H9 (cell line): ENCODE measurements around the gene GLYR1. TPM values are rescaled to one million over a fixed set of nuclear protein-coding genes. Genes with fewer than 3 reads are reported as not detected.

ENCODE experiments used
- DNase-seq: peaks from one replicate; pipeline ENCODE4 v3.0.0-alpha.2; 2017
- H2AFZ ChIP-seq: one replicate; pipeline ENCODE4 v1.6.1; 2013; ENCODE audit warnings: mild to moderate bottlenecking, low read length, control low read depth, moderate library complexity
- H2AK5ac ChIP-seq: 2 replicates; pipeline ENCODE4 v1.6.1; 2013; ENCODE audit warnings: low read length, control low read depth, mixed read lengths; ENCODE audit not compliant: insufficient read length
- H2BK120ac ChIP-seq: one replicate; pipeline ENCODE4 v1.6.1; 2013; ENCODE audit warnings: low read depth, mild to moderate bottlenecking, low read length, control low read depth, inconsistent platforms; ENCODE audit not compliant: poor library complexity, severe bottlenecking
- H2BK12ac ChIP-seq: 2 replicates; pipeline ENCODE4 v1.6.1; 2013; ENCODE audit warnings: low read length, control low read depth, mixed read lengths, low read depth; ENCODE audit not compliant: insufficient read length
- H2BK15ac ChIP-seq: 2 replicates; pipeline ENCODE4 v1.6.1; 2013; ENCODE audit warnings: low read depth, low read length, control low read depth
- H2BK20ac ChIP-seq: one replicate; pipeline ENCODE4 v1.6.1; 2013; ENCODE audit warnings: low read depth, mild to moderate bottlenecking, low read length, control low read depth, inconsistent platforms; ENCODE audit not compliant: poor library complexity, severe bottlenecking
- H2BK5ac ChIP-seq: 2 replicates; pipeline ENCODE4 v1.6.1; 2013; ENCODE audit warnings: low read length, control low read depth, mixed read lengths; ENCODE audit not compliant: insufficient read length
- H3K14ac ChIP-seq: 2 replicates; pipeline ENCODE4 v1.6.1; 2013; ENCODE audit warnings: low read length, control low read depth; ENCODE audit not compliant: insufficient read depth
- H3K18ac ChIP-seq: 2 replicates; pipeline ENCODE4 v1.6.1; 2013; ENCODE audit warnings: low read depth, mild to moderate bottlenecking, mixed read lengths, low read length, control low read depth; ENCODE audit not compliant: insufficient read length
- H3K23ac ChIP-seq: 2 replicates; pipeline ENCODE4 v1.6.1; 2013; ENCODE audit warnings: low read length, control low read depth, mixed read lengths, low read depth; ENCODE audit not compliant: insufficient read length
- H3K23me2 ChIP-seq: 2 replicates; pipeline ENCODE4 v1.6.1; 2013; ENCODE audit warnings: low read depth, mild to moderate bottlenecking, mixed read lengths, low read length, control low read depth; ENCODE audit not compliant: insufficient read length, poor library complexity, severe bottlenecking
- H3K27ac ChIP-seq: 2 replicates; pipeline ENCODE4 v1.5.1; 2013; ENCODE audit warnings: low read length, control low read depth, mixed read lengths, low read depth; ENCODE audit not compliant: insufficient read length
- H3K27me3 ChIP-seq: 2 replicates; pipeline ENCODE4 v1.6.1; 2013; ENCODE audit warnings: low read length, control low read depth, inconsistent platforms; ENCODE audit not compliant: insufficient read depth
- H3K4ac ChIP-seq: 2 replicates; pipeline ENCODE4 v1.6.1; 2013; ENCODE audit warnings: low read depth, mild to moderate bottlenecking, control low read depth, inconsistent platforms, low read length, moderate library complexity
- H3K4me1 ChIP-seq: 2 replicates; pipeline ENCODE4 v1.6.1; 2013; ENCODE audit warnings: low read length, control low read depth, inconsistent platforms; ENCODE audit not compliant: insufficient read depth
- H3K4me2 ChIP-seq: 2 replicates; pipeline ENCODE4 v1.6.1; 2013; ENCODE audit warnings: low read length, control low read depth, mixed read lengths; ENCODE audit not compliant: insufficient read length, insufficient read depth
- H3K56ac ChIP-seq: 2 replicates; pipeline ENCODE4 v1.6.1; 2013; ENCODE audit warnings: low read depth, mild to moderate bottlenecking, mixed read lengths, low read length, control low read depth; ENCODE audit not compliant: insufficient read length
- H3K79me1 ChIP-seq: 2 replicates; pipeline ENCODE4 v1.6.1; 2013; ENCODE audit warnings: low read depth, mild to moderate bottlenecking, moderate library complexity, low read length, control low read depth, inconsistent platforms; ENCODE audit not compliant: insufficient read depth, poor library complexity, severe bottlenecking
- H3K79me2 ChIP-seq: 2 replicates; pipeline ENCODE4 v1.6.1; 2013; ENCODE audit warnings: low read length, control low read depth, inconsistent platforms; ENCODE audit not compliant: insufficient read depth
- H3K9ac ChIP-seq: 2 replicates; pipeline ENCODE4 v1.6.1; 2013; ENCODE audit warnings: low read length, control low read depth, mixed read lengths; ENCODE audit not compliant: insufficient read length; ENCODE audit errors: extremely low read depth
- H3K9me3 ChIP-seq: one replicate; pipeline ENCODE4 v1.6.1; 2013; ENCODE audit warnings: low read depth, low read length, inconsistent platforms; ENCODE audit not compliant: control insufficient read depth
- H3T11ph ChIP-seq: one replicate; pipeline ENCODE4 v1.6.1; 2013; ENCODE audit warnings: mild to moderate bottlenecking, low read length, control low read depth, inconsistent platforms
- H4K20me1 ChIP-seq: one replicate; pipeline ENCODE4 v1.6.1; 2013; ENCODE audit not compliant: control insufficient read depth, insufficient read length, insufficient read depth
- H4K5ac ChIP-seq: 2 replicates; pipeline ENCODE4 v1.6.1; 2013; ENCODE audit warnings: low read depth, mild to moderate bottlenecking, mixed read lengths, low read length, control low read depth; ENCODE audit not compliant: insufficient read length
- H4K8ac ChIP-seq: replicated peaks from 2 replicates; pipeline ENCODE4 v1.6.1; 2013; ENCODE audit warnings: low read length, control low read depth, mixed read lengths, low read depth; ENCODE audit not compliant: insufficient read length
- H4K91ac ChIP-seq: 2 replicates; pipeline ENCODE4 v1.6.1; 2013; ENCODE audit warnings: low read depth, mild to moderate bottlenecking, moderate library complexity, mixed read lengths, low read length, control low read depth; ENCODE audit not compliant: insufficient read length
- H3K27ac Mint-ChIP-seq, 3 experiments: 2 replicates in 2 of 3; 3 replicates in 1 of 3; pipeline ENCODE4 v1.8.0; 2020 to 2021; ENCODE audit warnings: mixed read lengths in 3 of 3, mild to moderate bottlenecking in 1 of 3, moderate library complexity in 1 of 3
- H3K27me3 Mint-ChIP-seq: 2 replicates; pipeline ENCODE4 v1.8.0; 2021; ENCODE audit warnings: low read depth, mild to moderate bottlenecking, moderate library complexity, mixed read lengths
- H3K36me3 Mint-ChIP-seq, 3 experiments: 2 replicates in 2 of 3; 3 replicates in 1 of 3; pipeline ENCODE4 v1.8.0; 2020 to 2021; ENCODE audit warnings: low read depth in 3 of 3, mixed read lengths in 3 of 3; ENCODE audit not compliant: insufficient read depth in 1 of 3
- H3K4me1 Mint-ChIP-seq, 2 experiments: 2 replicates each; pipeline ENCODE4 v1.8.0; 2020; ENCODE audit warnings: mixed read lengths in 2 of 2
- H3K4me3 Mint-ChIP-seq, 2 experiments: 2 replicates in 1 of 2; 3 replicates in 1 of 2; pipeline ENCODE4 v1.8.0; 2020 to 2021; ENCODE audit warnings: mild to moderate bottlenecking in 2 of 2, mixed read lengths in 2 of 2, moderate library complexity in 1 of 2
- H3K9me3 Mint-ChIP-seq, 2 experiments: 2 replicates in 1 of 2; 3 replicates in 1 of 2; pipeline ENCODE4 v1.8.0; 2020; ENCODE audit warnings: mild to moderate bottlenecking in 2 of 2, mixed read lengths in 2 of 2, moderate library complexity in 1 of 2
- WGBS: extraction: QIAGEN DNeasy Blood & Tissue Kit; methylation state at CpG from one replicate; pipeline ENCODE4 v1.1.7; 2013; ENCODE audit warnings: missing lambda C conversion rate, low lambda C conversion rate, mixed read lengths; ENCODE audit not compliant: insufficient read length; ENCODE audit errors: extremely low coverage; 5-methylcytosine and 5-hydroxymethylcytosine counted together
- total RNA-seq: library from RNA; stranded (reverse); gene quantifications from 2 replicates; pipeline ENCODE4 v1.2.1, GENCODE V29; 2021
- TF ChIP-seq, protein P1 (sequence below): fragments of 200-600 bp; sonication (generic); conservative IDR thresholded peaks from 3 replicates; pipeline ENCODE4 v1.8.0; 2021; ENCODE audit warnings: antibody characterized with exemption, mild to moderate bottlenecking

GLYR1 gene
- total RNA-seq, 1 experiment from 2014 or later, result 114 TPM

- H3K4me1 Mint-ChIP-seq, result peaks cover 22 to 31% of the 10 kb centered on the region in 2 experiments
- no peaks in the 10 kb centered on the region for H3K9me3 ChIP-seq
- H3K79me2 ChIP-seq, result peaks cover 29% of the 10 kb centered on the region
- no peak overlapping the region for H3K18ac ChIP-seq
- H2AK5ac ChIP-seq, result no peak overlapping the region
- no peaks in the 10 kb centered on the region for H3K27me3 Mint-ChIP-seq
- H3K79me1 ChIP-seq, result peaks cover 11% of the 10 kb centered on the region
- no peak overlapping the region for H2AFZ ChIP-seq
- peaks cover 3% of the 10 kb centered on the region for H3K4me1 ChIP-seq
- no peak overlapping the region for H4K5ac ChIP-seq
- H3K27ac ChIP-seq, result no peak overlapping the region
- no peak overlapping the region for H2BK20ac ChIP-seq
- peaks cover 17% of the 10 kb centered on the region for H3K23me2 ChIP-seq
- H3K9ac ChIP-seq, result peak overlapping the region; percentile 76
- H3T11ph ChIP-seq, result no peak overlapping the region
- H3K36me3 Mint-ChIP-seq, result peaks cover 23 to 48% (median 44%) of the 10 kb centered on the region in 3 experiments
- no peaks in the 10 kb centered on the region for H3K9me3 Mint-ChIP-seq
- no peak overlapping the region for H4K8ac ChIP-seq
- WGBS, result no CpG with 5 or more reads among the region's 27 CpGs
- peak overlapping the region; percentile 28; the same call in 1 of the 2 replicates for H3K14ac ChIP-seq
- no peaks in the 10 kb centered on the region for H4K20me1 ChIP-seq
- no peak overlapping the region for H4K91ac ChIP-seq
- H3K27me3 ChIP-seq, result no peaks in the 10 kb centered on the region
- H3K27ac Mint-ChIP-seq, result peak overlapping the region in 2 of 3 experiments; percentile 40 to 72; a peak in 2 of 7 replicates
- H2BK15ac ChIP-seq, result no peak overlapping the region
- TF ChIP-seq, protein P1, sequence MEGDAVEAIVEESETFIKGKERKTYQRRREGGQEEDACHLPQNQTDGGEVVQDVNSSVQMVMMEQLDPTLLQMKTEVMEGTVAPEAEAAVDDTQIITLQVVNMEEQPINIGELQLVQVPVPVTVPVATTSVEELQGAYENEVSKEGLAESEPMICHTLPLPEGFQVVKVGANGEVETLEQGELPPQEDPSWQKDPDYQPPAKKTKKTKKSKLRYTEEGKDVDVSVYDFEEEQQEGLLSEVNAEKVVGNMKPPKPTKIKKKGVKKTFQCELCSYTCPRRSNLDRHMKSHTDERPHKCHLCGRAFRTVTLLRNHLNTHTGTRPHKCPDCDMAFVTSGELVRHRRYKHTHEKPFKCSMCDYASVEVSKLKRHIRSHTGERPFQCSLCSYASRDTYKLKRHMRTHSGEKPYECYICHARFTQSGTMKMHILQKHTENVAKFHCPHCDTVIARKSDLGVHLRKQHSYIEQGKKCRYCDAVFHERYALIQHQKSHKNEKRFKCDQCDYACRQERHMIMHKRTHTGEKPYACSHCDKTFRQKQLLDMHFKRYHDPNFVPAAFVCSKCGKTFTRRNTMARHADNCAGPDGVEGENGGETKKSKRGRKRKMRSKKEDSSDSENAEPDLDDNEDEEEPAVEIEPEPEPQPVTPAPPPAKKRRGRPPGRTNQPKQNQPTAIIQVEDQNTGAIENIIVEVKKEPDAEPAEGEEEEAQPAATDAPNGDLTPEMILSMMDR, result no peak
- H2BK120ac ChIP-seq, result no peak overlapping the region
- H3K23ac ChIP-seq, result no peak overlapping the region
- H3K4me3 Mint-ChIP-seq, result peak overlapping the region; percentile 82 to 92
- H2BK5ac ChIP-seq, result no peak overlapping the region
- peak overlapping the region; percentile 95 for H3K4me2 ChIP-seq
- no peak overlapping the region for H3K4ac ChIP-seq
- no peak overlapping the region for H3K56ac ChIP-seq
- DNase-seq, result peak; percentile 32
- H2BK12ac ChIP-seq, result no peak overlapping the region
Observed at GRCh38 chr16:4846503-4846900, 586 bp downstream of the GLYR1 start.
